HepG2 (cell line): ENCODE data around the gene NSMCE1. TPM values are rescaled to one million over a fixed set of nuclear protein-coding genes. Genes with fewer than 3 reads are reported as not detected.

Experiments
- ATAC-seq: fragments of 200-7000 bp; cut with Tn5 transposase; 3 replicates; pipeline ENCODE4 v1.9.1; 2020; ENCODE audit warnings: mild to moderate bottlenecking, moderate library complexity
- BruUV-seq: library from RNA; stranded (reverse); fragments of 400-500 nt; replicated peaks from 2 replicates; lab custom pipeline; 2021; lab: Mats Ljungman, UMichigan
- CTCF ChIA-PET: fragments of 300-600 bp; formaldehyde crosslinking; extraction: SDS; loops from one replicate; lab custom pipeline; 2021; ENCODE audit warnings: low total read pairs, inconsistent platforms, low intra/inter-chr PET ratio; lab: Yijun Ruan, JAX
- POLR2A ChIA-PET: fragments of 350-600 bp; sonication (Branson Sonifier 250); formaldehyde crosslinking; loops from one replicate; lab custom pipeline; 2020; ENCODE audit warnings: antibody characterized with exemption, inconsistent platforms; lab: Yijun Ruan, JAX
- DNase-seq: peaks from one replicate; pipeline ENCODE4 v3.0.0-alpha.2; 2015; ENCODE audit warnings: low spot score
- FAIRE-seq: peaks from 3 replicates; lab custom pipeline; 2011; peaks lifted over from hg19 to GRCh38; lab: Jason Lieb, UNC
- H2AFZ ChIP-seq: one replicate; pipeline ENCODE4 v1.6.1; 2011; ENCODE audit warnings: low read length, inconsistent platforms
- H3K27ac ChIP-seq: fragments of 300-600 bp; 3 replicates; pipeline ENCODE4 v1.8.0; 2011; ENCODE audit warnings: mixed run types, mild to moderate bottlenecking, mixed read lengths, low read length, inconsistent platforms; ENCODE audit not compliant: insufficient read depth; ENCODE audit errors: extremely low read length
- H3K27me3 ChIP-seq, 2 experiments: fragments of 200-600 bp in 1 of 2; 2 replicates in 1 of 2; 3 replicates in 1 of 2; pipeline versions ENCODE4 v1.6.0 to v1.8.0; 2011; ENCODE audit warnings: low read length in 2 of 2, mild to moderate bottlenecking in 2 of 2, moderate library complexity in 2 of 2, inconsistent platforms in 1 of 2; ENCODE audit not compliant: insufficient read depth in 2 of 2, control insufficient read depth in 1 of 2
- H3K36me3 ChIP-seq, 2 experiments: fragments of 200-600 bp in 1 of 2; replicated peaks in 1 of 2; 2 replicates in 1 of 2; 3 replicates in 1 of 2; pipeline versions ENCODE4 v1.5.1 to v1.8.0; 2011; ENCODE audit warnings: low read length in 2 of 2, inconsistent platforms in 1 of 2; ENCODE audit not compliant: insufficient read depth in 2 of 2, control insufficient read depth in 1 of 2
- H3K4me1 ChIP-seq: 2 replicates; pipeline ENCODE4 v1.5.1; 2012; ENCODE audit warnings: low read length, inconsistent platforms; ENCODE audit not compliant: insufficient read depth
- H3K4me2 ChIP-seq: 2 replicates; pipeline ENCODE4 v1.6.0; 2011; ENCODE audit warnings: low read depth, low read length, inconsistent platforms
- H3K4me3 ChIP-seq, 3 experiments: fragments of 200-600 bp in 1 of 3; sonication (generic), shearing (Covaris generic) in 1 of 3; replicated peaks in 1 of 3; 2 replicates each; pipeline ENCODE4 v1.5.1; 2011 to 2016; ENCODE audit warnings: low read length in 3 of 3, inconsistent platforms in 2 of 3, low read depth in 2 of 3, mild to moderate bottlenecking in 2 of 3, control low read depth in 1 of 3, mixed read lengths in 1 of 3; ENCODE audit not compliant: insufficient read depth in 1 of 3
- H3K79me2 ChIP-seq: one replicate; pipeline ENCODE4 v1.6.1; 2011; ENCODE audit warnings: low read length, inconsistent platforms; ENCODE audit not compliant: insufficient read depth
- H3K9ac ChIP-seq: 2 replicates; pipeline ENCODE4 v1.6.0; 2011; ENCODE audit warnings: mild to moderate bottlenecking, low read depth, low read length, inconsistent platforms; ENCODE audit not compliant: insufficient read depth
- H3K9me3 ChIP-seq: 2 replicates; pipeline ENCODE4 v1.5.1; 2012; ENCODE audit warnings: mild to moderate bottlenecking, low read length
- H4K20me1 ChIP-seq: 2 replicates; pipeline ENCODE4 v1.6.0; 2011; ENCODE audit warnings: inconsistent platforms, mild to moderate bottlenecking, low read length, moderate library complexity; ENCODE audit not compliant: insufficient read depth
- HIC2 ChIP-seq: sonication (generic); formaldehyde crosslinking; IDR thresholded peaks from 2 replicates; pipeline ENCODE4 v1.9.0; 2022; ENCODE audit warnings: low read depth, missing genetic modification reagents
- HNF1A ChIP-seq, 2 experiments: sonication (generic) in 1 of 2; formaldehyde crosslinking in 1 of 2; IDR thresholded peaks; 2 replicates each; pipeline versions ENCODE4 v1.4.0 to v1.6.1; 2016 to 2020; ENCODE audit warnings: borderline replicate concordance in 1 of 2, low read depth in 1 of 2, mild to moderate bottlenecking in 1 of 2, missing genetic modification reagents in 1 of 2
- IKZF5 ChIP-seq: IDR thresholded peaks from 2 replicates; pipeline ENCODE4 v1.6.1; 2018; ENCODE audit warnings: missing genetic modification reagents, mild to moderate bottlenecking, missing compliant biosample characterization
- KAT7 ChIP-seq: IDR thresholded peaks from 2 replicates; pipeline ENCODE4 v1.6.1; 2018; ENCODE audit warnings: borderline replicate concordance, missing compliant biosample characterization
- PAX8 ChIP-seq: sonication (generic); formaldehyde crosslinking; IDR thresholded peaks from 2 replicates; pipeline ENCODE4 v1.8.0; 2022; ENCODE audit warnings: mild to moderate bottlenecking, missing genetic modification reagents, borderline replicate concordance
- RARA ChIP-seq: IDR thresholded peaks from 2 replicates; pipeline ENCODE4 v1.6.1; 2016; ENCODE audit warnings: missing genetic modification reagents, missing compliant biosample characterization
- SALL2 ChIP-seq: sonication (generic); formaldehyde crosslinking; IDR thresholded peaks from 2 replicates; pipeline ENCODE4 v1.8.1; 2023; ENCODE audit warnings: mild to moderate bottlenecking, missing genetic modification reagents, inconsistent platforms
- SOX6 ChIP-seq, 2 experiments: fragments of 450-650 bp in 1 of 2; sonication (generic) in 1 of 2; formaldehyde crosslinking in 1 of 2; IDR thresholded peaks; 2 replicates each; pipeline versions ENCODE4 v1.4.0 to v1.6.1; 2017 to 2020; ENCODE audit warnings: antibody characterized with exemption in 1 of 2, mild to moderate bottlenecking in 1 of 2, missing genetic modification reagents in 1 of 2
- XRCC5 ChIP-seq: fragments of 200-400 bp; formaldehyde crosslinking; optimal IDR thresholded peaks from 2 replicates; pipeline ENCODE3; 2017; ENCODE audit warnings: mild to moderate bottlenecking, low read length
- ZNF460 ChIP-seq: sonication (generic); formaldehyde crosslinking; IDR thresholded peaks from 2 replicates; pipeline ENCODE4 v1.5.1; 2020; ENCODE audit warnings: missing genetic modification reagents, mild to moderate bottlenecking, borderline replicate concordance
- ZNF746 ChIP-seq: sonication (generic); formaldehyde crosslinking; IDR thresholded peaks from 2 replicates; pipeline ENCODE4 v1.8.0; 2022; ENCODE audit warnings: mild to moderate bottlenecking, missing genetic modification reagents
- ZSCAN22 ChIP-seq: sonication (generic); formaldehyde crosslinking; IDR thresholded peaks from 2 replicates; pipeline ENCODE4 v1.4.0; 2020; ENCODE audit warnings: mild to moderate bottlenecking, missing genetic modification reagents
- WGBS: methylation state at CpG from one replicate; pipeline ENCODE4 v1.1.6; 2017; ENCODE audit warnings: low lambda C conversion rate; 5-methylcytosine and 5-hydroxymethylcytosine counted together
- in situ Hi-C: cut with HindIII; loops from 2 replicates; pipeline ENCODE4 v1.10.0; 2017; ENCODE audit warnings: low pct_unique_long_range_greater_than_20kb; ENCODE audit not compliant: extremely low pct_ligation_motif_present
- intact Hi-C: fragments of 100-400 bp; cut with micrococcal nuclease; formaldehyde crosslinking; loops from one replicate; pipeline ENCODE4 v1.10.0; 2022; ENCODE audit not compliant: unreplicated experiment
- polyA plus RNA-seq, 8 experiments: library from polyadenylated mRNA; depleted of rRNA in 3 of 8; stranded (reverse) in 7 of 8; unstranded in 1 of 8; fragments of >200 nt; fragmentation: Illumina TruSeq in 4 of 8; extraction: Trizol in 4 of 8; gene quantifications; 2 replicates each; pipeline versions ENCODE4 v1.2.1 to v1.2.3, GENCODE V29; 2011 to 2016; ENCODE audit warnings: low read depth in 4 of 8, missing spikeins in 1 of 8, mixed read lengths in 1 of 8; ENCODE audit not compliant: insufficient read depth in 1 of 8
- total RNA-seq, 5 experiments: library from RNA; depleted of rRNA; stranded (reverse); fragments of >200 nt; fragmentation: Illumina TruSeq; extraction: Trizol; gene quantifications; 2 replicates each; pipeline ENCODE4 v1.2.3, GENCODE V29; 2016; ENCODE audit warnings: low read depth in 1 of 5

NSMCE1 gene
- total and polyA plus RNA-seq, 2 of the 13 experiments (the other 11 are each of a cell fraction or from before 2014, with no cell fraction given), result 42.7 to 52.9 TPM

GRCh38 chr16:27312580-27313421, 44.2 kb upstream of the NSMCE1 start (continued):
- TF ChIP-seq HNF1A (IDR thresholded peaks at IDR 0.05; ENCODE audit: low read depth) (peak; percentile 90; the same call in 1 of the 2 replicates), HNF1A (CRISPR knock-in tag; IDR thresholded peaks at IDR 0.05; ENCODE audit: borderline replicate concordance) (no peak), SALL2 (CRISPR knock-in tag) (0 out of 2 replicates have a peak, but pooled peaks have one; percentile 11), KAT7 (CRISPR knock-in tag) (no peak), ZNF746 (peak; percentile 70; the same call in 1 of the 2 replicates)

GRCh38 chr16:27311897-27312303, 43.3 kb upstream of the NSMCE1 start:
- Histone ChIP-seq H3K4me2 (peak overlapping the region; percentile 96), H3K36me3 (no peaks in the 10 kb centered on the region), H4K20me1 (peaks cover 4% of the 10 kb centered on the region; the same call in 1 of the 2 replicates), H3K79me2 (peaks cover 25% of the 10 kb centered on the region), H3K27ac (no peak overlapping the region), H2AFZ (no peak overlapping the region), H3K4me3 (peak overlapping the region in 1 of 3 experiments; percentile 11; a peak in 1 of 6 replicates), H3K9me3 (no peaks in the 10 kb centered on the region), H3K27me3 (peaks cover 1 to 17% of the 10 kb centered on the region in 2 experiments; a peak in 3 of 5 replicates), H3K4me1 (peaks cover 57% of the 10 kb centered on the region), H3K9ac (no peak overlapping the region)
- in situ Hi-C loops, result loop anchor here (5.0 kb wide), 1 partner anchor 45 kb away; the partner anchor contains the start of gene NSMCE1
- intact Hi-C loops, result loop anchor here (5.0 kb wide), 1 partner anchor 55 kb away; no protein-coding TSS in a partner anchor
- POLR2A ChIA-PET, result interaction anchor here (1.0 to 1.3 kb wide), 4 partner anchors 11 to 46 kb away, joined by 3 to 4 read pairs (median 4); partner anchors contain the start of gene NSMCE1
- FAIRE-seq (no peak), DNase-seq (no peak), ATAC-seq (no peak)
- no TSS peak for BruUV-seq
- WGBS, result 3% methylated on average over 7 of the region's 7 CpGs
- CTCF ChIA-PET, result no interaction called here
- TF ChIP-seq IKZF5 (CRISPR knock-in tag) (peak; percentile 39; the same call in 1 of the 2 replicates), XRCC5 (peak; percentile 22), ZNF460 (CRISPR knock-in tag) (peak; percentile 87), PAX8 (CRISPR knock-in tag) (no peak), ZSCAN22 (CRISPR knock-in tag) (no peak), SALL2 (CRISPR knock-in tag) (no peak), RARA (CRISPR knock-in tag) (peak; percentile 55), SOX6 (IDR thresholded peaks at IDR 0.05) (no peak), SOX6 (CRISPR knock-in tag; IDR thresholded peaks at IDR 0.05) (0 out of 2 replicates have a peak, but pooled peaks have one; percentile 13), HIC2 (CRISPR knock-in tag) (0 out of 2 replicates have a peak, but pooled peaks have one; percentile 21)
